GM12875 (cell line): ENCODE measurements around the gene RNASEH2C.
"Not testable (repeated sequence)": the region's sequence is repeated elsewhere in the genome, so short reads cannot be mapped to it uniquely, and the experiment has no call there.

Experiments used
- H3K4me3 ChIP-seq: one replicate; pipeline ENCODE4 v1.5.1; 2011; ENCODE audit warnings: low read depth, low read length, control low read depth
- CTCF ChIP-seq: IDR thresholded peaks from 2 replicates; pipeline ENCODE4 v1.5.1; 2011; ENCODE audit warnings: low read depth, mild to moderate bottlenecking, control low read depth, inconsistent platforms, low read length, moderate library complexity, borderline replicate concordance; ENCODE audit not compliant: insufficient read depth

The RNASEH2C gene

GRCh38 chr11:65744026-65744698 is 23.6 kb upstream of the RNASEH2C start:
- no peak overlapping the region for H3K4me3 ChIP-seq
- no peak for TF ChIP-seq CTCF

DNA sequence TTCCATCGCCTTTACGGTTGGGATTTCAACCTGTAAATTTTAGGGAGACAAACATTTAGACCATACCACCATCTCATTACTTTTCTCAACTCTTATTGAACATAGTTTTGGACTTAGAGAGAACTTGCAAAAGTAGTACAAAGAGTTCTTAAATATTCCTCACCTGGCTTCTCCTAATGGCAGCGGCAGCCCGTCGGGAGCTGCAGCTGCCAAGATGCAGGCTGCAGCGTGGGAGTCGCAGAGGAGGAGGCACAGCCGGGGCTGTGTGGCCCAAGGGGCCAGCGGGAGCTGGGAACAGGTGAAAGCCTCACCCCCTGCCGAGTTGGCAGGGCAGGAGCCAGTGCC is 23.1 kb upstream of the RNASEH2C start:
- no peak for TF ChIP-seq CTCF
- H3K4me3 ChIP-seq: no peak overlapping the region

GRCh38 chr11:65742353-65742752 is 21.8 kb upstream of the RNASEH2C start:
- no peak for TF ChIP-seq CTCF
- no peak overlapping the region for H3K4me3 ChIP-seq

DNA sequence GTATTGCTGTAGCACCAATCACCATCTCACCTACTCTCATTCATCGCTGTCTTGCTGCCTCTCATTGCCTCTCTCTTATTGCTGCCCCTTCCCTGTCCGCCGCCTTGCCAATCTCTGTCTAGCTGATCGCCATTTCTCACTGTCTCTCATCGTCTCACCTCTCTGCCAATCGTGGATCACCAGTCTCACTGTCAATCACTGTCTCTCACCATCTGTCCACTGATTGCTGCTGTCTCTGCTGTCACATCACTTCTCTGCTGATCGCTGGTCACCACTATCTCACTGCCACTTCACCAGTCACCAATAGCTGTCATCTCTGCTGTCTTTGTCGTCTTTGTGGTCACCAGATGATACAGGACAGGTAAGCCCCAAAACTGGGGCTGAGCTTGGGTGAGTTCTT is 20.6 kb upstream of the RNASEH2C start:
- H3K4me3 ChIP-seq: no peak overlapping the region
- no peak for TF ChIP-seq CTCF

- TF ChIP-seq CTCF: no peak
- H3K4me3 ChIP-seq: no peak overlapping the region
Observed at GRCh38 chr11:65739022-65739421, 18.4 kb upstream of the RNASEH2C start.

- H3K4me3 ChIP-seq: no peak overlapping the region
- TF ChIP-seq CTCF: no peak
Observed at GRCh38 chr11:65736810-65737209, 16.2 kb upstream of the RNASEH2C start.

GRCh38 chr11:65735111-65735510 is 14.5 kb upstream of the RNASEH2C start:
- H3K4me3 ChIP-seq: not testable (repeated sequence)

- no peak for TF ChIP-seq CTCF
- no peak overlapping the region for H3K4me3 ChIP-seq
Observed at GRCh38 chr11:65730461-65730860, 9.9 kb upstream of the RNASEH2C start.
